B cell (primary cell): ENCODE results near the gene ZNF581. TPM values are rescaled to one million over a fixed set of nuclear protein-coding genes. Genes with fewer than 3 reads are reported as not detected.

Source experiments
- ATAC-seq: fragments of 200-7000 bp; cut with Tn5 transposase; one replicate; pipeline ENCODE4 v1.10.0; 2021; ENCODE audit warnings: low read depth, mild to moderate bottlenecking, moderate number of reproducible peaks, moderate library complexity
- CTCF ChIA-PET: fragments of 350-600 bp; sonication (Branson Sonifier 250); formaldehyde crosslinking; loops from one replicate; lab custom pipeline; 2021; ENCODE audit warnings: antibody characterized with exemption, inconsistent platforms; lab: Charles Lee
- POLR2A ChIA-PET: fragments of 350-600 bp; sonication (Branson Sonifier 250); formaldehyde crosslinking; loops from one replicate; lab custom pipeline; 2021; ENCODE audit warnings: antibody characterized with exemption; lab: Charles Lee
- DNase-seq: peaks from one replicate; pipeline ENCODE4 v3.0.0; 2013
- H2AFZ ChIP-seq: 2 replicates; pipeline ENCODE4 v1.6.1; 2012; ENCODE audit warnings: mild to moderate bottlenecking, low read depth, low read length; ENCODE audit not compliant: insufficient read depth, poor library complexity, severe bottlenecking
- H3K27ac ChIP-seq, 2 donors: 1 replicate in 1 of 2; 2 replicates in 1 of 2; pipeline ENCODE4 v1.5.1; 2012 to 2013; ENCODE audit warnings: low read length in 2 of 2, mild to moderate bottlenecking in 2 of 2, moderate library complexity in 1 of 2
- H3K27me3 ChIP-seq, 4 experiments: fragments of 200-600 bp in 1 of 4; sonication (generic) in 1 of 4; replicated peaks in 1 of 4; 1 replicate in 2 of 4; 2 replicates in 2 of 4; pipeline versions ENCODE4 v1.6.1 to v1.7.0; 2013 to 2016; ENCODE audit warnings: low read length in 3 of 4, mild to moderate bottlenecking in 2 of 4, mixed read lengths in 1 of 4, moderate library complexity in 1 of 4; ENCODE audit not compliant: insufficient read depth in 4 of 4, control insufficient read depth in 3 of 4; ENCODE audit errors: control extremely low read depth in 1 of 4
- H3K36me3 ChIP-seq, 2 experiments: replicated peaks in 1 of 2; 1 replicate in 1 of 2; 2 replicates in 1 of 2; pipeline versions ENCODE4 v1.6.1 to v1.7.1; 2013; ENCODE audit warnings: low read length in 1 of 2; ENCODE audit not compliant: insufficient read depth in 2 of 2, control insufficient read depth in 1 of 2; ENCODE audit errors: control extremely low read depth in 1 of 2, extremely low read depth in 1 of 2
- H3K4me1 ChIP-seq, 2 donors: fragments of 200-600 bp in 1 of 2; sonication (generic) in 1 of 2; 1 replicate in 1 of 2; 2 replicates in 1 of 2; pipeline versions ENCODE4 v1.5.1 to v1.6.1; 2013 to 2017; ENCODE audit warnings: low read length in 2 of 2; ENCODE audit not compliant: control insufficient read depth in 2 of 2, insufficient read depth in 2 of 2
- H3K4me2 ChIP-seq: replicated peaks from 2 replicates; pipeline ENCODE3; 2012; ENCODE audit warnings: mild to moderate bottlenecking, low read depth, low read length; ENCODE audit not compliant: poor library complexity, severe bottlenecking
- H3K4me3 ChIP-seq, 5 experiments: fragments of 200-600 bp in 1 of 5; sonication (generic) in 1 of 5; 1 replicate in 3 of 5; 2 replicates in 2 of 5; pipeline versions ENCODE4 v1.5.1 to v1.7.0; 2011 to 2016; ENCODE audit warnings: low read length in 4 of 5, mild to moderate bottlenecking in 4 of 5, low read depth in 2 of 5, control low read depth in 1 of 5, moderate library complexity in 1 of 5; ENCODE audit not compliant: insufficient read depth in 1 of 5; ENCODE audit errors: control extremely low read depth in 1 of 5, extremely low read depth in 1 of 5
- H3K79me2 ChIP-seq: fragments of 200-600 bp; sonication (generic); one replicate; pipeline ENCODE4 v1.6.0; 2016; ENCODE audit warnings: low read length; ENCODE audit not compliant: control insufficient read depth, insufficient read depth
- H3K9ac ChIP-seq: fragments of 200-600 bp; sonication (generic); 2 replicates; pipeline ENCODE4 v1.6.1; 2017; ENCODE audit warnings: mild to moderate bottlenecking, low read length, moderate library complexity
- H3K9me3 ChIP-seq, 3 donors: one replicate each; pipeline versions ENCODE4 v1.6.1 to v1.7.1; 2013; ENCODE audit warnings: low read length in 2 of 3; ENCODE audit not compliant: control insufficient read depth in 2 of 3, insufficient read depth in 1 of 3; ENCODE audit errors: control extremely low read depth in 1 of 3
- H4K20me1 ChIP-seq: 2 replicates; pipeline ENCODE4 v1.6.0; 2012; ENCODE audit warnings: mild to moderate bottlenecking, low read length; ENCODE audit not compliant: insufficient read depth, control insufficient read depth, poor library complexity, severe bottlenecking
- H3K27ac Mint-ChIP-seq: one replicate; pipeline ENCODE4 v1.8.0; 2021; ENCODE audit warnings: mixed read lengths
- H3K27me3 Mint-ChIP-seq: one replicate; pipeline ENCODE4 v1.8.0; 2021; ENCODE audit warnings: mixed read lengths
- H3K4me1 Mint-ChIP-seq: one replicate; pipeline ENCODE4 v1.8.0; 2021; ENCODE audit warnings: mixed read lengths
- H3K4me3 Mint-ChIP-seq: one replicate; pipeline ENCODE4 v1.8.0; 2021; ENCODE audit warnings: mixed read lengths
- H3K9me3 Mint-ChIP-seq: one replicate; pipeline ENCODE4 v1.8.0; 2022; ENCODE audit warnings: mixed read lengths; ENCODE audit not compliant: insufficient read depth
- CTCF ChIP-seq: fragments of 200-600 bp; IDR thresholded peaks from one replicate; pipeline ENCODE4 v1.8.0; 2022; ENCODE audit warnings: antibody characterized with exemption, mild to moderate bottlenecking
- EZH2 ChIP-seq: IDR thresholded peaks from 2 replicates; pipeline ENCODE4 v1.6.1; 2012; ENCODE audit warnings: borderline replicate concordance, low read depth, mild to moderate bottlenecking, moderate library complexity, low read length; ENCODE audit not compliant: insufficient read depth, poor library complexity, severe bottlenecking
- WGBS: methylation state at CpG from one replicate; pipeline ENCODE4 v1.1.5; 2013; ENCODE audit warnings: missing lambda C conversion rate; ENCODE audit not compliant: insufficient coverage; 5-methylcytosine and 5-hydroxymethylcytosine counted together
- intact Hi-C: fragments of 100-400 bp; cut with micrococcal nuclease; formaldehyde crosslinking; loops from one replicate; pipeline ENCODE4 v1.10.0; 2022
- polyA plus RNA-seq: library from polyadenylated mRNA; depleted of rRNA; stranded (reverse); fragments of >200 nt; gene quantifications from 2 replicates; pipeline ENCODE4 v1.2.3, GENCODE V29; 2012
- total RNA-seq, 2 donors: library from RNA; stranded (reverse); fragments of 120-200 nt in 1 of 2; gene quantifications; 1 replicate in 1 of 2; 2 replicates in 1 of 2; pipeline versions ENCODE4 v1.2.3 to v1.2.4, GENCODE V29; 2013 to 2022

ZNF581 gene
- total and polyA plus RNA-seq, 2 donors (not counting 1 experiment from before 2014, with no cell fraction given) = 48.2 to 51.3 TPM

- Histone ChIP-seq H3K27ac (peak overlapping the region in 1 of 2 donors; percentile 93), H3K27me3 (no peaks in the 10 kb centered on the region), H4K20me1 (peaks cover 69% of the 10 kb centered on the region), H3K36me3 (peaks cover 0 to 65% of the 10 kb centered on the region in 2 experiments), H3K79me2 (peaks cover 87% of the 10 kb centered on the region), H3K4me1 (peaks cover 50 to 65% of the 10 kb centered on the region in 2 donors), H3K4me3 (no peak overlapping the region), H3K4me2 (peak overlapping the region; percentile 82), H3K9me3 (peaks cover 0 to 2% (median 0%) of the 10 kb centered on the region in 3 donors), H3K9ac (no peak overlapping the region), H2AFZ (no peak overlapping the region)
- no peak for DNase-seq
- WGBS = 89% methylated on average over 22 of the region's 24 CpGs
- H3K4me3 Mint-ChIP-seq = peak overlapping the region; percentile 95
- no peak for ATAC-seq
- no peak for TF ChIP-seq EZH2
- TF ChIP-seq CTCF = no peak
- H3K27ac Mint-ChIP-seq = peak overlapping the region; percentile 96
- no peaks in the 10 kb centered on the region for H3K9me3 Mint-ChIP-seq
- intact Hi-C loops = loop anchor here (5.0 kb wide), 3 partner anchors 37 to 1477 kb away; partner anchors contain the start of genes PPP1R12C, RPS9, ZNF580 and ZNF581
- peaks cover 62% of the 10 kb centered on the region for H3K4me1 Mint-ChIP-seq
- no peaks in the 10 kb centered on the region for H3K27me3 Mint-ChIP-seq
- ChIA-PET CTCF (no interaction called here), POLR2A (no interaction called here)
These were observed 36.2 kb downstream of the ZNF581 start for GRCh38 chr19:55679343-55680257.
